Lower lobe of right lung (tissue), 2 donors: ENCODE data around the gene C17orf67. TPM values are rescaled to one million over a fixed set of nuclear protein-coding genes. Genes with fewer than 3 reads are reported as not detected.

Experiments
- ATAC-seq, 2 donors: fragments of 200-7000 bp; cut with Tn5 transposase; one replicate each; pipeline ENCODE4 v1.9.1; 2020 to 2022; ENCODE audit warnings: mild to moderate bottlenecking in 2 of 2, moderate library complexity in 2 of 2
- DNase-seq: peaks from one replicate; pipeline ENCODE4 v3.0.0-alpha.2; 2020
- H3K27ac ChIP-seq: fragments of 200-600 bp; one replicate; pipeline ENCODE4 v1.8.0; 2022
- H3K27me3 ChIP-seq: fragments of 200-600 bp; one replicate; pipeline ENCODE4 v1.8.0; 2022; ENCODE audit warnings: low read depth
- H3K36me3 ChIP-seq: fragments of 200-600 bp; one replicate; pipeline ENCODE4 v1.8.0; 2022; ENCODE audit warnings: mild to moderate bottlenecking
- H3K4me1 ChIP-seq: fragments of 200-600 bp; one replicate; pipeline ENCODE4 v1.8.0; 2022
- H3K4me3 ChIP-seq: fragments of 200-600 bp; one replicate; pipeline ENCODE4 v1.8.0; 2022; ENCODE audit warnings: mild to moderate bottlenecking
- H3K9me3 ChIP-seq: fragments of 200-600 bp; one replicate; pipeline ENCODE4 v1.8.0; 2022
- CTCF ChIP-seq: fragments of 200-600 bp; IDR thresholded peaks from one replicate; pipeline ENCODE4 v1.8.0; 2022; ENCODE audit warnings: antibody characterized with exemption, mild to moderate bottlenecking
- intact Hi-C: fragments of 100-400 bp; cut with DNase I; formaldehyde crosslinking; loops from one replicate; pipeline ENCODE4 v1.11.0; 2022
- total RNA-seq: library from RNA; stranded (reverse); fragmentation: NEBNext Ultra II Directional; extraction: Animal tissue kit (Norgen Biotek cat#: 25700); gene quantifications from one replicate; pipeline ENCODE4 v1.2.1, GENCODE V29; 2021
- donor health status: DM: no; HTN: yes; CAD: no; lungs with severe emphysema.

C17orf67 gene
- total RNA-seq, 1 donor from 2014 or later = 3.6 TPM

- Histone ChIP-seq H3K27me3 (no peaks in the 10 kb centered on the region), H3K4me3 (no peak overlapping the region), H3K36me3 (no peaks in the 10 kb centered on the region), H3K4me1 (peaks cover 17% of the 10 kb centered on the region), H3K27ac (peak overlapping the region; percentile 19), H3K9me3 (no peaks in the 10 kb centered on the region)
- intact Hi-C loops = no loop called here
- DNase-seq (no peak), ATAC-seq (peak in 1 of 2 donors; percentile 72)
- TF ChIP-seq CTCF = no peak
Observed at GRCh38 chr17:56801459-56802178, 32.1 kb downstream of the C17orf67 start.

GRCh38 chr17:56798916-56799315 is 34.8 kb downstream of the C17orf67 start:
- intact Hi-C loops = no loop called here
- H3K9me3 ChIP-seq = no peaks in the 10 kb centered on the region
- H3K27ac ChIP-seq = no peak overlapping the region
- no peak for DNase-seq
- H3K4me1 ChIP-seq = peaks cover 17% of the 10 kb centered on the region
- H3K4me3 ChIP-seq = no peak overlapping the region
- ATAC-seq = no peak
- no peaks in the 10 kb centered on the region for H3K36me3 ChIP-seq
- no peak for TF ChIP-seq CTCF
- H3K27me3 ChIP-seq = no peaks in the 10 kb centered on the region

GRCh38 chr17:56796536-56796935 is 37.2 kb downstream of the C17orf67 start:
- no peak for TF ChIP-seq CTCF
- peaks cover 2% of the 10 kb centered on the region for H3K4me1 ChIP-seq
- DNase-seq (no peak), ATAC-seq (no peak)
- H3K36me3 ChIP-seq = no peaks in the 10 kb centered on the region
- H3K4me3 ChIP-seq = no peak overlapping the region
- no peaks in the 10 kb centered on the region for H3K9me3 ChIP-seq
- intact Hi-C loops = no loop called here
- no peak overlapping the region for H3K27ac ChIP-seq
- no peaks in the 10 kb centered on the region for H3K27me3 ChIP-seq

- no peak for TF ChIP-seq CTCF
- no peak overlapping the region for H3K27ac ChIP-seq
- no peak overlapping the region for H3K4me3 ChIP-seq
- no peaks in the 10 kb centered on the region for H3K9me3 ChIP-seq
- H3K4me1 ChIP-seq = no peaks in the 10 kb centered on the region
- intact Hi-C loops = no loop called here
- ATAC-seq (no peak), DNase-seq (no peak)
- H3K27me3 ChIP-seq = no peaks in the 10 kb centered on the region
- H3K36me3 ChIP-seq = no peaks in the 10 kb centered on the region
Observed at GRCh38 chr17:56795221-56795865, 38.4 kb downstream of the C17orf67 start.

- intact Hi-C loops = no loop called here
- TF ChIP-seq CTCF = no peak
- Histone ChIP-seq H3K4me1 (no peaks in the 10 kb centered on the region), H3K4me3 (no peak overlapping the region), H3K27me3 (no peaks in the 10 kb centered on the region), H3K9me3 (no peaks in the 10 kb centered on the region), H3K27ac (no peak overlapping the region), H3K36me3 (no peaks in the 10 kb centered on the region)
- peak in 1 of 2 donors; percentile 66 for ATAC-seq
- DNase-seq = no peak
Observed at GRCh38 chr17:56793957-56794356, 39.8 kb downstream of the C17orf67 start.
